ENCODE results near the gene ITGA4.
"Not testable (repeated sequence)": the region's sequence is repeated elsewhere in the genome, so short reads cannot be mapped to it uniquely, and the experiment has no call there.

ITGA4 gene

DNA sequence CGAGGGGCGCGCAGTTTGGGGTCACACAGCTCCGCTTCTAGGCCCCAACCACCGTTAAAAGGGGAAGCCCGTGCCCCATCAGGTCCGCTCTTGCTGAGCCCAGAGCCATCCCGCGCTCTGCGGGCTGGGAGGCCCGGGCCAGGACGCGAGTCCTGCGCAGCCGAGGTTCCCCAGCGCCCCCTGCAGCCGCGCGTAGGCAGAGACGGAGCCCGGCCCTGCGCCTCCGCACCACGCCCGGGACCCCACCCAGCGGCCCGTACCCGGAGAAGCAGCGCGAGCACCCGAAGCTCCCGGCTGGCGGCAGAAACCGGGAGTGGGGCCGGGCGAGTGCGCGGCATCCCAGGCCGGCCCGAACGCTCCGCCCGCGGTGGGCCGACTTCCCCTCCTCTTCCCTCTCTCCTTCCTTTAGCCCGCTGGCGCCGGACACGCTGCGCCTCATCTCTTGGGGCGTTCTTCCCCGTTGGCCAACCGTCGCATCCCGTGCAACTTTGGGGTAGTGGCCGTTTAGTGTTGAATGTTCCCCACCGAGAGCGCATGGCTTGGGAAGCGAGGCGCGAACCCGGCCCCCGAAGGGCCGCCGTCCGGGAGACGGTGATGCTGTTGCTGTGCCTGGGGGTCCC lies at the start of gene ITGA4:
ITGA4 (plus strand) TSS at position 266 of the 620 bp plus-strand sequence; CDS start at position 535, 269 bp downstream.
- no peak for DNase-seq

GRCh38 chr2:181408861-181409260 lies 48.3 kb upstream of the ITGA4 start:
- no peak for DNase-seq

GRCh38 chr2:181411105-181411849 lies 45.9 kb upstream of the ITGA4 start:
- DNase-seq: peak; percentile 72

GRCh38 chr2:181419129-181419855 lies 37.9 kb upstream of the ITGA4 start:
- no peak for DNase-seq

DNA sequence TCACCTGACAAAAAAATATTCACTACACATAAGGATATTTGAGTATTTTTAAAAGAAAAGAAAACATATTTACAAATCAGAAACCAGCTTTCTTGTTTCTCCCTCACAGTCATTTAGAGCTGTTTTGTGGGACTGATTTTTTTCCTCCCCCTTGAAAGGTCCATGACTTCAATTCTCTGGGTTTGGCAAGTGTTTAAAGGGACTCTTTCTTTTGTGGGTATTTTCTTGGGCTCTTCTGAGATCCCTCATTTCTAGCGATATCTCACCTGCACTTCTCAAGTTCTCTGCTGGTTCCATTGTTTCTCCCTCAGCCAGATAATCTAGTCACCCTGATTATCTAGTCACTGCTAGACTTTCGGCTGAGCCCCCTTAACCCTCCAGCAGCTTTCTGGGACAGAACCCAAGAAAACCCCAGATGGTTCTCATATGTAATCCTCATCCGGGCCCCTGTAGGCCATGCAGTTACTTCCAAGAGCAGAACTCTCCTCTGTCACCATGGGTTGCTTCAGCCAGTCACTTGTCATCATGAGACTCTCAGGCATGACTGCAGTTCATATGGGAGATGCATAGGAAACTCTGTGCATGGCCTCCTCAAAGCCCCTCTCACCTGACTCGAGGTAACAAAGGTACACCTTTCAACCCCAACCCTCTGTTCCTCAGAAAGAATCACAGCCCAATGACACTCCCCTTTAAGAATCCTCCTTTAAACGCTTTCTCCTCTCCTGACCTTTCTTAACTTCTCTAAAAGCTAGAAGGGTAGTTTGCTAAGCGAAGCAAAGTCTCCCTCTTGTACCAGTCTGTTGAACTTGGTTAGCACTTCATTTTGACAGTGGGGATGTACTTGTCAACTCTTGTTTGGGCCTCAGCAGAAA lies 36.7 kb upstream of the ITGA4 start:
- no peak for DNase-seq

- no peak for DNase-seq
Measured at GRCh38 chr2:181421131-181421458, 36.1 kb upstream of the ITGA4 start.

DNA sequence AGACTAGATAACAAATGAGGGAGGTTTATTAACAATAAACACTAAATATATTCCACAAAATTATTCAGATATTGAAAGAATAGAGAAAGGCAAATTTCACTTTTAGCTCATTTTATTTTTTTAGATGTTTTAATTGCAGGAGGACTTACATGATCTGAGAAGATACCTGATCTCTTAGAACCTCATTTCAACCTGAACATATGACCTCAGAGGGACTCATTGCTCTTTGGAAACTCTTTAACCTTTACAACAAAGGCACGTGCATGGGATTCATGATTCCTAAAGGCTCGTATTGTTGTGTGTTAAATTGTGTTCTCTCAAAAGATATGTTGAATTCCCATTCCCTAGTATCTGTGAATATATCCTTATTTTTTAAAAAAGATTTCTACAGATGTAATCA lies 35.7 kb upstream of the ITGA4 start:
- DNase-seq: no peak

- peak; percentile 60 for DNase-seq
Measured at GRCh38 chr2:181426672-181427071, 30.5 kb upstream of the ITGA4 start.

DNA sequence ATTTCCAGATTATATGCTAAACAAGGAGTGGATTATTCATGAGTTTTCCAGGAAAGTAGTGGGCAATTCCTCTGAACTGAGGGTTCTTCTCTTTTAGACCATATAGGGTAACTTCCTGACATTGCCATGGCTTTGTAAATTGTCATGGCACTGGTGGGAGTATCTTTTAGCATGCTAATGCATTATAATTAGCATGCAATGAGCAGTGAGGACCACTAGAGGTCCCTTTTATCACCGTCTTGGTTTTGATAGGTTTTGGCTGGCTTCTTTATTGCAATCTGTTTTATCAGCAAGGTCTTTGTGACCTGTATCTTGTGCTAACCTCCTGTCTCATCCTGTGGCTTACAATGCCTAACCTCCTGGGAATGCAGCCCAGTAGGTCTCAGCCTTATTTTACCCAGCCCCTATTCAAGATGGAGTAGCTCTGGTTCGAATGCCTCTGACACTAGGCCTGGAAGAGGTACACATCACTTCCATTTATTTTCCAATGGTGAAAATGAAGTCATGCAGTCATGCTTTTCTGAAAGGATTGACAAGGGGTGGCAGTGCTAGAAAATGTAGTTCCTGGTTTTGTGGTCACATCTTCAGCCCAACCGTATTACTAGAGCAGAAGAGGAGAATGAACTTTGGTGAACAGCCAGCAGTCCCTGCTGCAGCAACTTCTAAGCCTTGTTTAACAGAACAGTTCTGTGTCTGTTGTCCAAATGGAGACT lies 26.6 kb upstream of the ITGA4 start:
- DNase-seq: no peak

DNA sequence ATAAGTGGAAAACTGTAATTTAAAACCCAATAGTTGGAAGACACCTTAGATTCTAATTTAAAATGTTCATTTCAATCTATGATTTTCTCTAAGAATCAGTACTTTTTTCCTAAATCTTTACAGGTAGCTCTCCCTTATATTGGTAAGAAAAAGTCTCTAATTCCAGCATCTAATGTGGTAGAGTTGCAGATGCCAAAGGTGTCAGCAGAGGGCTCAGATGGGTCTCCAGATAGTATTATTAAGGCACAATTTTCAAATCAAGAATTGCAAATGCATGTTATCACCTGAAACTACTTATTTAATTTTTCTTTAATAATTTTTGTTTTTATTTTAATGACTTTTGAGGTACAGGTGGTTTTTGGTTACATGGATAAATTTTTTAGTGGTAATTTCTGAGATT lies 25.5 kb upstream of the ITGA4 start:
- no peak for DNase-seq

DNA sequence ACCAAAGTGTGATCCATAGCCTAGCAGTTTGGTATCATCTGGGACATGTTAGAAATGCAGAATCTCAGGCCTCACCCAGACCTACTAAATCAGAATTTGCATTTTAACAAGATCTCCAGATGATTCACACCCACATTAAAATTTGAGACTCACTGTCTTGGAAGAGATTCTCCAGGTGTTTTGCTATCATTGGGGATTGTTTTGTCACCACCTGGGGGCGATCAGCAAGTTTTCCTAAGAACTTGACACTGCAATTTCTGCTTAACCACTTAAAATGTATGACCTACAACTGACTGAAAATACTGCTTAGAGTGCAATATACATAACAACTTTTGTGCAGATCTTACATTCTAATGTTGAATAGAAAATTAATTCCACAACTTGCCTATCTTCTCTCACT lies 18.9 kb upstream of the ITGA4 start:
- no peak for DNase-seq

DNA sequence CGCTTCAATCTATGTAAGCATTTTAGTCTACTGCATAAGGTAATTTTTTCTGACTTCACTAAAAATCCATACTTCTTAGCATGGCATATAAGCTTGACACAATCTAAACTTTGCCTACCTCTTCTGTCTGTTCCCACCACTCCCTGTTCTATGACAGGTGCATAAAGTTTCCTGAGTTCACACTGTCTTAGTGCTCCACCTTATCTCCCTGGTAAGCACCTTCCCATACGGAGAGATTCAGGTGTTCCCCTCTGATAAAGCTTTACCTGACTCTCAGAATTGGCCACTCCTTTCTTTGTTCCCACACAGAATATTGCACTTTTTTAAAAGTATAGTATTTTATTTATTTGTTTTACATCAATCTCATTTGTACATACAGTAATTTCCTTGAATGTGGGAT lies 16.8 kb upstream of the ITGA4 start:
- DNase-seq: no peak

DNA sequence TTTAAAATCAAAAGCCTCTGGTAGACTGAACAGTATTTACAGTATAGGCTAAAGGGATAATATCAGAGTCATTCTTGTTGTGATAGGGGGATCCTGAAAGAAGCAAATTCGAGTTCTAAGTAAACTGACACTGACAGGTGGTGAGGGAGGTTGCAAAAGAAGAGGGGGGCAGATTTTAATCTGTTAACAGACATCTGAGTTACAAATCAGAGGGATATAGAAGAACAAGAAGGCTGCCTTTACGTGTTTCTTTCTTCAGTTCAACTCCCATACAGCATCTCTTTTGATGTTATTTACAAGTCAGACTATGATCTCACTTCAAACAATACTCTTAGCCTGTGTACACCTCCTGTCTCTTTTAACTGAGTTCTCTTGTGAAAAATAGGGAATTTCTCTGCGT lies 16.3 kb upstream of the ITGA4 start:
- DNase-seq: no peak

DNA sequence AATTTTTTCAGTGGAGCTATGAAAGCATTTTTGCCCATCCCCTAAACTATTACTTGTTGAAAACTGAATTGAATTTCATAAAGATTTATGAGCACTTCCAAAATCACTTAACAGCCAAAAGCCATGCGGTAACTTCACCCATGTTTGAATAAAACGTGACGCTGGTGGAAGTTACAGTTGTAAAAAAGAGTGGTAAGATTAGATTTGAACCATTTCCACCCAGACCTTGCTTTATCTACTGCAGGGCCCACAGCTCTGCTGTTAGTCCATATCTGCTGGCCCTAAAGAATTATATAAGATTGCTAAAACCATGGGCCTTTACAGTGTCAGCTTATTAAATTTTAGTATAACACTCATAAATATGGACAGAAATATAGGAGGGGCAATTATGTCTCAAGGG lies 15.5 kb upstream of the ITGA4 start:
- DNase-seq: no peak

GRCh38 chr2:181444654-181445053 lies 12.5 kb upstream of the ITGA4 start:
- no peak for DNase-seq

- DNase-seq: no peak
Measured at GRCh38 chr2:181446985-181447384, 10.2 kb upstream of the ITGA4 start.

DNA sequence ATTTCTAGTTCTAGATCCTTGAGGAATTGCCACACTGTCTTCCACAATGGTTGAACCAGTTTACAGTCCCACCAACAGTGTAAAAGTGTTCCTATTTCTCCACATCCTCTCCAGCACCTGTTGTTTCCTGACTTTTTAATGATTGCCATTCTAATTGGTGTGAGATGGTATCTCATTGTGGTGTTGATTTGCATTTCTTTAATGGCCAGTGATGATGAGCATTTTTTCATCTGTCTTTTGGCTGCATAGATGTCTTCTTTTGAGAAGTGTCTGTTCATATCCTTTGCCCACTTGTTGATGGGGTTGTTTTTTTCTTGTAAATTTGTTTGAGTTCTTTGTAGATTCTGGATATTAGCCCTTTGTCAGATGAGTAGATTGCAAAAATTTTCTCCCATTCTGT lies 7.9 kb upstream of the ITGA4 start:
- DNase-seq: not testable (repeated sequence)

- DNase-seq: no peak
Measured at GRCh38 chr2:181454686-181455450, 2.3 kb upstream of the ITGA4 start.

GRCh38 chr2:181456660-181457120 lies 496 bp upstream of the ITGA4 start:
- DNase-seq: no peak

GRCh38 chr2:181457741-181458425 lies 697 bp downstream of the ITGA4 start:
- DNase-seq: no peak

- DNase-seq: no peak
Measured at GRCh38 chr2:181458871-181459270, 1.7 kb downstream of the ITGA4 start.
